ENCODE measurements around the gene DOP1B.
"Not testable (repeated sequence)": the region's sequence is repeated elsewhere in the genome, so short reads cannot be mapped to it uniquely, and the experiment has no call there.

- TF ChIP-seq CTCF (IDR thresholded peaks at IDR 0.05): not testable (repeated sequence)
- TF ChIP-seq POLR2AphosphoS5 (IDR thresholded peaks at IDR 0.05; ENCODE audit: insufficient read depth in 1 of 2, low read depth in 1 of 2): peak in 1 of 2 donors; percentile 24
Observed at GRCh38 chr21:36130414-36130762, 26.2 kb upstream of the DOP1B start.
